H1 (cell line): ENCODE data around the gene ENTPD2. TPM values are rescaled to one million over a fixed set of nuclear protein-coding genes. Genes with fewer than 3 reads are reported as not detected.

Experiments used
- CTCF ChIA-PET: fragments of 300-600 bp; sonication (Branson Sonifier 250); formaldehyde crosslinking; loops from one replicate; lab custom pipeline; 2021; ENCODE audit not compliant: partially characterized antibody; lab: Charles Lee
- POLR2A ChIA-PET: fragments of 300-600 bp; sonication (Branson Sonifier 250); formaldehyde crosslinking; loops from one replicate; lab custom pipeline; 2021; ENCODE audit warnings: inconsistent platforms; ENCODE audit not compliant: partially characterized antibody; lab: Charles Lee
- DNase-seq, 2 experiments: peaks; one replicate each; pipeline versions ENCODE4 v3.0.0 to v3.0.0-alpha.2; 2010 to 2022; ENCODE audit warnings: low spot score in 2 of 2, low read depth in 1 of 2, mixed read lengths in 1 of 2
- FAIRE-seq: peaks from 2 replicates; lab custom pipeline; 2011; peaks lifted over from hg19 to GRCh38; lab: Jason Lieb, UNC
- H2AFZ ChIP-seq: 2 replicates; pipeline ENCODE4 v1.8.1; 2012; ENCODE audit warnings: low read length, inconsistent platforms
- H2AK5ac ChIP-seq: 2 replicates; pipeline ENCODE4 v1.6.1; 2013; ENCODE audit warnings: low read depth, low read length
- H2BK120ac ChIP-seq: replicated peaks from 2 replicates; pipeline ENCODE3; 2013; ENCODE audit warnings: low read depth, low read length, inconsistent platforms
- H2BK12ac ChIP-seq: 2 replicates; pipeline ENCODE4 v1.6.1; 2013; ENCODE audit warnings: low read depth, low read length
- H2BK15ac ChIP-seq: 2 replicates; pipeline ENCODE4 v1.6.1; 2013; ENCODE audit warnings: low read length
- H2BK20ac ChIP-seq: 2 replicates; pipeline ENCODE4 v1.6.1; 2013; ENCODE audit warnings: low read length
- H2BK5ac ChIP-seq: 2 replicates; pipeline ENCODE4 v1.6.1; 2013; ENCODE audit warnings: low read depth, low read length
- H3K14ac ChIP-seq: 2 replicates; pipeline ENCODE4 v1.6.1; 2013; ENCODE audit warnings: inconsistent platforms; ENCODE audit not compliant: insufficient read length
- H3K18ac ChIP-seq: 2 replicates; pipeline ENCODE4 v1.6.1; 2013; ENCODE audit warnings: low read length; ENCODE audit errors: extremely low read depth
- H3K23ac ChIP-seq: 2 replicates; pipeline ENCODE4 v1.6.1; 2013; ENCODE audit warnings: inconsistent platforms; ENCODE audit not compliant: insufficient read length
- H3K23me2 ChIP-seq: 2 replicates; pipeline ENCODE4 v1.6.1; 2013; ENCODE audit warnings: low read depth, low read length
- H3K27ac ChIP-seq: 2 replicates; pipeline ENCODE4 v1.6.1; 2011; ENCODE audit warnings: low read depth, low read length, inconsistent platforms
- H3K27me3 ChIP-seq, 4 experiments: replicated peaks in 1 of 4; 1 replicate in 1 of 4; 2 replicates in 3 of 4; pipeline versions ENCODE4 v1.6.1 to v1.8.1; 2011 to 2013; ENCODE audit warnings: low read length in 3 of 4, mild to moderate bottlenecking in 3 of 4, inconsistent platforms in 2 of 4, mixed read lengths in 2 of 4, moderate library complexity in 1 of 4; ENCODE audit not compliant: control insufficient read depth in 3 of 4, insufficient read depth in 3 of 4; ENCODE audit errors: extremely low read depth in 1 of 4
- H3K36me3 ChIP-seq, 4 experiments: 2 replicates each; pipeline versions ENCODE4 v1.6.1 to v1.8.1; 2011 to 2013; ENCODE audit warnings: mild to moderate bottlenecking in 4 of 4, low read length in 3 of 4, moderate library complexity in 2 of 4, control low read depth in 1 of 4, inconsistent platforms in 1 of 4; ENCODE audit not compliant: insufficient read depth in 4 of 4, control insufficient read depth in 2 of 4
- H3K4ac ChIP-seq: replicated peaks from 2 replicates; pipeline ENCODE3; 2013; ENCODE audit warnings: low read length, low read depth, mixed read lengths, inconsistent platforms; ENCODE audit not compliant: insufficient read length
- H3K4me1 ChIP-seq, 4 experiments: replicated peaks in 1 of 4; 1 replicate in 1 of 4; 2 replicates in 3 of 4; pipeline versions ENCODE4 v1.6.1 to v1.8.1; 2011 to 2013; ENCODE audit warnings: low read length in 3 of 4, inconsistent platforms in 2 of 4, mixed read lengths in 1 of 4; ENCODE audit not compliant: insufficient read depth in 4 of 4, control insufficient read depth in 3 of 4
- H3K4me2 ChIP-seq, 2 experiments: 2 replicates each; pipeline versions ENCODE4 v1.6.1 to v1.8.1; 2011 to 2013; ENCODE audit warnings: low read depth in 2 of 2, low read length in 2 of 2, control low read depth in 1 of 2, inconsistent platforms in 1 of 2, mild to moderate bottlenecking in 1 of 2; ENCODE audit not compliant: insufficient read depth in 1 of 2
- H3K4me3 ChIP-seq, 4 experiments: fragments of 200-600, 300-600 bp in 1 of 4; sonication (generic), shearing (Covaris generic), sonication (Bioruptor Twin) in 1 of 4; 2 replicates each; pipeline versions ENCODE4 v1.5.1 to v1.8.1; 2011 to 2016; ENCODE audit warnings: low read length in 4 of 4, low read depth in 3 of 4, control low read depth in 2 of 4, inconsistent platforms in 2 of 4, mild to moderate bottlenecking in 2 of 4, mixed read lengths in 1 of 4, moderate library complexity in 1 of 4; ENCODE audit not compliant: insufficient read depth in 2 of 4; ENCODE audit errors: extremely low read depth in 1 of 4
- H3K56ac ChIP-seq: replicated peaks from 2 replicates; pipeline ENCODE3; 2013; ENCODE audit warnings: low read depth, mild to moderate bottlenecking, mixed read lengths, low read length, inconsistent platforms; ENCODE audit not compliant: insufficient read length
- H3K79me1 ChIP-seq: 2 replicates; pipeline ENCODE4 v1.6.1; 2013; ENCODE audit warnings: low read depth, low read length, control low read depth
- H3K79me2 ChIP-seq, 2 experiments: 2 replicates each; pipeline versions ENCODE4 v1.6.1 to v1.8.1; 2012 to 2013; ENCODE audit warnings: low read length in 2 of 2, mild to moderate bottlenecking in 2 of 2, inconsistent platforms in 1 of 2; ENCODE audit not compliant: insufficient read depth in 2 of 2, control insufficient read depth in 1 of 2
- H3K9ac ChIP-seq, 4 experiments: replicated peaks in 1 of 4; 1 replicate in 1 of 4; 2 replicates in 3 of 4; pipeline versions ENCODE4 v1.6.1 to v1.8.1; 2011 to 2013; ENCODE audit warnings: low read depth in 3 of 4, low read length in 3 of 4, control low read depth in 2 of 4, mild to moderate bottlenecking in 2 of 4, moderate library complexity in 2 of 4, inconsistent platforms in 1 of 4; ENCODE audit errors: extremely low read depth in 1 of 4
- H3K9me3 ChIP-seq, 2 experiments: 2 replicates each; pipeline versions ENCODE4 v1.6.1 to v1.8.1; 2012 to 2013; ENCODE audit warnings: mild to moderate bottlenecking in 2 of 2, moderate library complexity in 2 of 2, control low read depth in 1 of 2, inconsistent platforms in 1 of 2, low read depth in 1 of 2, low read length in 1 of 2, mixed read lengths in 1 of 2; ENCODE audit not compliant: insufficient read depth in 2 of 2
- H4K20me1 ChIP-seq, 2 experiments: replicated peaks in 1 of 2; 2 replicates each; pipeline versions ENCODE3 to v1.8.1; 2011 to 2013; ENCODE audit warnings: inconsistent platforms in 2 of 2, low read length in 2 of 2, mild to moderate bottlenecking in 1 of 2; ENCODE audit not compliant: insufficient read depth in 2 of 2, control insufficient read depth in 1 of 2
- H4K5ac ChIP-seq: 2 replicates; pipeline ENCODE4 v1.6.1; 2013; ENCODE audit warnings: low read length, low read depth, mixed read lengths, inconsistent platforms; ENCODE audit not compliant: insufficient read length
- H4K8ac ChIP-seq: 2 replicates; pipeline ENCODE4 v1.8.0; 2013; ENCODE audit warnings: mild to moderate bottlenecking, moderate library complexity, low read length, inconsistent platforms; ENCODE audit not compliant: insufficient read depth; ENCODE audit errors: extremely low read depth
- H4K91ac ChIP-seq: replicated peaks from 2 replicates; pipeline ENCODE3; 2013; ENCODE audit warnings: low read length, mixed read lengths, inconsistent platforms; ENCODE audit not compliant: insufficient read length
- BACH1 ChIP-seq: IDR thresholded peaks from 2 replicates; pipeline ENCODE4 v1.6.1; 2012; ENCODE audit warnings: low read length, improper control_type of control experiment
- BCL11A ChIP-seq, 2 experiments: IDR thresholded peaks; one replicate each; pipeline ENCODE4 v1.6.1; 2011; ENCODE audit warnings: low read depth in 2 of 2, low read length in 2 of 2, mild to moderate bottlenecking in 2 of 2
- KDM5A ChIP-seq: fragments of 200-600 bp; IDR thresholded peaks from 2 replicates; pipeline ENCODE4 v1.7.1; 2012; ENCODE audit warnings: mild to moderate bottlenecking, low read length, inconsistent platforms, mixed read lengths
- MAFK ChIP-seq: IDR thresholded peaks from 2 replicates; pipeline ENCODE4 v1.6.1; 2012; ENCODE audit warnings: low read depth, mild to moderate bottlenecking, improper control_type of control experiment, low read length
- MAX ChIP-seq: IDR thresholded peaks from 2 replicates; pipeline ENCODE4 v1.6.1; 2012; ENCODE audit warnings: inconsistent platforms
- POLR2AphosphoS5 ChIP-seq: IDR thresholded peaks from 2 replicates; pipeline ENCODE4 v1.6.1; 2011; ENCODE audit warnings: low read depth, low read length
- SP1 ChIP-seq: IDR thresholded peaks from 2 replicates; pipeline ENCODE4 v1.6.1; 2011; ENCODE audit warnings: low read depth, low read length
- SP4 ChIP-seq: IDR thresholded peaks from 2 replicates; pipeline ENCODE4 v1.6.1; 2012; ENCODE audit warnings: low read length, inconsistent platforms
- TAF1 ChIP-seq: IDR thresholded peaks from 2 replicates; pipeline ENCODE4 v1.6.1; 2011; ENCODE audit warnings: mild to moderate bottlenecking, low read depth, low read length
- TBP ChIP-seq: IDR thresholded peaks from 2 replicates; pipeline ENCODE4 v1.6.1; 2011; ENCODE audit warnings: low read depth, low read length, improper control_type of control experiment
- USF2 ChIP-seq: IDR thresholded peaks from 2 replicates; pipeline ENCODE4 v1.6.1; 2011; ENCODE audit warnings: low read length, improper control_type of control experiment
- WGBS, 2 experiments: shearing (Covaris generic) in 1 of 2; methylation state at CpG; one replicate each; pipeline versions ENCODE4 v1.1.6 to v1.1.7; 2013 to 2015; ENCODE audit warnings: low lambda C conversion rate in 2 of 2, mixed read lengths in 2 of 2, inconsistent platforms in 1 of 2, low coverage in 1 of 2, missing lambda C conversion rate in 1 of 2; ENCODE audit not compliant: insufficient replicate concordance in 2 of 2, insufficient coverage in 1 of 2, insufficient read length in 1 of 2; ENCODE audit errors: extremely low coverage in 1 of 2, missing lambda C conversion rate in 1 of 2; 5-methylcytosine and 5-hydroxymethylcytosine counted together
- polyA plus RNA-seq, 7 experiments: library from polyadenylated mRNA; depleted of rRNA in 3 of 7; stranded (reverse) in 5 of 7; unstranded in 2 of 7; fragments of >200 nt in 5 of 7; fragments of 200-250 nt in 2 of 7; gene quantifications; 1 replicate in 5 of 7; 2 replicates in 1 of 7; 4 replicates in 1 of 7; pipeline versions ENCODE4 v1.2.1 to v1.2.3, GENCODE V29; 2011 to 2013; ENCODE audit warnings: missing spikeins in 2 of 7, mixed read lengths in 2 of 7
- total RNA-seq: library from RNA; stranded (reverse); fragmentation: NEBNext Ultra II Directional; extraction: Animal tissue kit (Norgen Biotek cat#: 25700); gene quantifications from 2 replicates; pipeline ENCODE4 v1.2.1, GENCODE V29; 2021

The ENTPD2 gene
- total and polyA plus RNA-seq, 2 of the 8 experiments (the other 6 are each of a cell fraction or from before 2014, with no cell fraction given): 0.65 to 3.8 TPM

GRCh38 chr9:137021979-137022661, 31.7 kb downstream of the ENTPD2 start:
- no peak overlapping the region for H3K4ac ChIP-seq
- no peak overlapping the region for H2AK5ac ChIP-seq
- H3K79me1 ChIP-seq: no peaks in the 10 kb centered on the region
- peaks cover 0 to 8% of the 10 kb centered on the region in 2 experiments for H4K20me1 ChIP-seq
- no peak overlapping the region for H3K14ac ChIP-seq
- no peak overlapping the region for H3K9ac ChIP-seq
- H4K91ac ChIP-seq: no peak overlapping the region
- H3K23ac ChIP-seq: no peak overlapping the region
- 0 out of 2 replicates have a peak overlapping the region, but pooled peaks have one; percentile 60 for H2BK12ac ChIP-seq
- H4K5ac ChIP-seq: no peak overlapping the region
- no peak overlapping the region for H2AFZ ChIP-seq
- ChIA-PET POLR2A (interaction anchor here (0.9 to 1.1 kb wide), 2 partner anchors 29 to 222 kb away, joined by 4 read pairs; no protein-coding TSS in a partner anchor), CTCF (interaction anchor here (0.7 to 7.2 kb wide), 15 partner anchors 8 to 234 kb away, joined by 3 to 54 read pairs (median 4); partner anchors contain the start of genes ABCA2, FUT7, LCNL1 and PAXX)
- H3K23me2 ChIP-seq: no peaks in the 10 kb centered on the region
- peak overlapping the region; percentile 61; the same call in 1 of the 2 replicates for H2BK15ac ChIP-seq
- no peak overlapping the region for H3K4me2 ChIP-seq
- peaks cover 0 to 2% of the 10 kb centered on the region in 2 experiments; a peak in 1 of 4 replicates for H3K9me3 ChIP-seq
- no peak overlapping the region for H3K4me3 ChIP-seq
- H3K27ac ChIP-seq: no peak overlapping the region
- H3K36me3 ChIP-seq: peaks cover 0 to 2% (median 0%) of the 10 kb centered on the region in 4 experiments; a peak in 1 of 8 replicates
- FAIRE-seq: no peak
- H3K79me2 ChIP-seq: no peaks in the 10 kb centered on the region
- H2BK5ac ChIP-seq: peak overlapping the region; percentile 61; the same call in 1 of the 2 replicates
- no peak overlapping the region for H2BK120ac ChIP-seq
- peak overlapping the region; percentile 48; the same call in 1 of the 2 replicates for H3K18ac ChIP-seq
- DNase-seq: peak; percentile 90 to 95
- no peak overlapping the region for H2BK20ac ChIP-seq
- peaks cover 0 to 9% (median 4%) of the 10 kb centered on the region in 4 experiments; a peak in 4 of 7 replicates for H3K4me1 ChIP-seq
- no peak overlapping the region; the same call in 1 of the 2 replicates for H4K8ac ChIP-seq
- H3K56ac ChIP-seq: no peak overlapping the region
- peaks cover 0 to 9% (median 5%) of the 10 kb centered on the region in 4 experiments; a peak in 5 of 7 replicates for H3K27me3 ChIP-seq
- 57% methylated on average over 19 of the region's 30 CpGs; no CpG with 5 or more reads in 1 of the 2 experiments for WGBS, 2 experiments
- TF ChIP-seq MAFK (peak; percentile 9; the same call in 1 of the 2 replicates), BCL11A (IDR thresholded peaks at IDR 0.05; ENCODE audit: low read depth in 2 of 2, low read length in 2 of 2) (no peak), SP4 (peak; percentile 90), BACH1 (peak; percentile 14; the same call in 1 of the 2 replicates), KDM5A (no peak), POLR2AphosphoS5 (no peak), MAX (peak; percentile 54; the same call in 1 of the 2 replicates), TAF1 (0 out of 2 replicates have a peak, but pooled peaks have one; percentile 25), SP1 (peak; percentile 75; the same call in 1 of the 2 replicates), TBP (peak; percentile 54), USF2 (no peak)
